Lower leg skin (tissue), 3 donors: ENCODE data around the gene MCM8.

Experiments
- POLR2A ChIP-seq, 2 donors: fragments of 450-650 bp; IDR thresholded peaks; one replicate each; pipeline ENCODE4 v1.6.1; 2016 to 2017; ENCODE audit warnings: antibody characterized with exemption in 2 of 2, mild to moderate bottlenecking in 1 of 2, moderate library complexity in 1 of 2
- TF ChIP-seq, protein P1 (sequence below), 3 donors: fragments of 450-650 bp; IDR thresholded peaks; one replicate each; pipeline ENCODE4 v1.5.1; 2016; ENCODE audit warnings: antibody characterized with exemption in 3 of 3, mild to moderate bottlenecking in 3 of 3, moderate library complexity in 2 of 3

DNA sequence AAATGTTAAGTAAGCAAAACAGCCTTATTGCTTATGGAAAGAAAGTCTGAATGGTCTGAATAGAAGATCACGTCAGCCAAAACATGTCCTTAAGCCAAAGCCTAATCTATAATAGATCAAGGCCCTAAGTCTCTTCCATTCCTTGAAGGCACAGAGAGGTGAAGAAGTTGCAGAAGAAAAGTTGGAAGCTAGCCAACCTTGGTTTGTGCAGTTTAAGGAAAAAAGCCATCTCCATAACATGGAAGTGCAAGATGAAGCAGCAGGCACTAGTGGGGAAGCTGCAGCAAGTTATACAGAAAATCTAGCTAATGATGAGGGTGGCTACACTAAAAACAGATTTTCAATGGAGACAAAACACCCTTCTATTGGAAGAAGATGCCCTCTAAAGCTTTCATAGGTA lies 74.3 kb downstream of the MCM8 start:
- TF ChIP-seq, protein P1, sequence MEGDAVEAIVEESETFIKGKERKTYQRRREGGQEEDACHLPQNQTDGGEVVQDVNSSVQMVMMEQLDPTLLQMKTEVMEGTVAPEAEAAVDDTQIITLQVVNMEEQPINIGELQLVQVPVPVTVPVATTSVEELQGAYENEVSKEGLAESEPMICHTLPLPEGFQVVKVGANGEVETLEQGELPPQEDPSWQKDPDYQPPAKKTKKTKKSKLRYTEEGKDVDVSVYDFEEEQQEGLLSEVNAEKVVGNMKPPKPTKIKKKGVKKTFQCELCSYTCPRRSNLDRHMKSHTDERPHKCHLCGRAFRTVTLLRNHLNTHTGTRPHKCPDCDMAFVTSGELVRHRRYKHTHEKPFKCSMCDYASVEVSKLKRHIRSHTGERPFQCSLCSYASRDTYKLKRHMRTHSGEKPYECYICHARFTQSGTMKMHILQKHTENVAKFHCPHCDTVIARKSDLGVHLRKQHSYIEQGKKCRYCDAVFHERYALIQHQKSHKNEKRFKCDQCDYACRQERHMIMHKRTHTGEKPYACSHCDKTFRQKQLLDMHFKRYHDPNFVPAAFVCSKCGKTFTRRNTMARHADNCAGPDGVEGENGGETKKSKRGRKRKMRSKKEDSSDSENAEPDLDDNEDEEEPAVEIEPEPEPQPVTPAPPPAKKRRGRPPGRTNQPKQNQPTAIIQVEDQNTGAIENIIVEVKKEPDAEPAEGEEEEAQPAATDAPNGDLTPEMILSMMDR (IDR thresholded peaks at IDR 0.05): no peak
- no peak for TF ChIP-seq POLR2A (IDR thresholded peaks at IDR 0.05)
